ENCODE data around the gene NAA80. TPM values are rescaled to one million over a fixed set of nuclear protein-coding genes. Genes with fewer than 3 reads are reported as not detected.

The NAA80 gene
- polyA plus RNA-seq, 4 donors = 6.9 to 12.2 (median 9.2) TPM

GRCh38 chr3:50260942-50261441 is 38.2 kb downstream of the NAA80 start:
- no peak for DNase-seq (ENCODE audit: low read depth in 4 of 4, low spot score in 3 of 4)

- peak; percentile 85 to 90 (median 86) for DNase-seq (ENCODE audit: low read depth in 4 of 4, low spot score in 3 of 4)
These were observed 38.9 kb downstream of the NAA80 start for GRCh38 chr3:50260027-50260941.

DNA sequence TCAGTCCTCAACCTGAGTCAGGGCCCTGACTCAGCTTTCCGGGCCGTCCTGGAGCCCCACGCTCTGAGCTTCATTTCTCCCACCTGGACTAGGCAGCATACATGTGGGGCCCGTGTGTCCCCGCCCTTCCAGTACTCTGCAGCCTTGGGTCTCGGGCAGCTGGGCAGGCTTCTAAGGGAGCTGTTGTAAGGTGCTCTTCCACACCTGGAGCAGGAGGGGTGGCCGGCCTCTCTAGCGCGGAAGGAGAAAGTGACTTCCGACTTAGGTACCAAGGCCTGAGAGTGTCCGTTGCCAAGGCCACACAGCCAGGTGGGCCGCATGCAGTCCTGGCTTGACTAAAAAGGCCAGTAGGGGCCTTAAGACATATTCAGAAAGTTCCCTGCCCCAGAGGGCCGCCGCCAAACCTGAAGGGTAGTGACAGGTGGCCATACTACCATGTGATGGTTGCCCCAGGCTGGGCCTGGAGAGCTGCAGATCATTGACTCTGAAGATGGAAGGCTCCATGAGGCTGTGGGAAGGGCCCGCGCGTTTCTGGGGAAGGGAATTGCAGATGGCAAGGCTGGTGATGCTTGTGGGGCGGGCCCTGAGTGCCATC is 39.7 kb downstream of the NAA80 start:
- no peak for DNase-seq (ENCODE audit: low read depth in 4 of 4, low spot score in 3 of 4)

- DNase-seq (ENCODE audit: low read depth in 4 of 4, low spot score in 3 of 4) = no peak
These were observed 40.2 kb downstream of the NAA80 start for GRCh38 chr3:50258979-50259378.

DNA sequence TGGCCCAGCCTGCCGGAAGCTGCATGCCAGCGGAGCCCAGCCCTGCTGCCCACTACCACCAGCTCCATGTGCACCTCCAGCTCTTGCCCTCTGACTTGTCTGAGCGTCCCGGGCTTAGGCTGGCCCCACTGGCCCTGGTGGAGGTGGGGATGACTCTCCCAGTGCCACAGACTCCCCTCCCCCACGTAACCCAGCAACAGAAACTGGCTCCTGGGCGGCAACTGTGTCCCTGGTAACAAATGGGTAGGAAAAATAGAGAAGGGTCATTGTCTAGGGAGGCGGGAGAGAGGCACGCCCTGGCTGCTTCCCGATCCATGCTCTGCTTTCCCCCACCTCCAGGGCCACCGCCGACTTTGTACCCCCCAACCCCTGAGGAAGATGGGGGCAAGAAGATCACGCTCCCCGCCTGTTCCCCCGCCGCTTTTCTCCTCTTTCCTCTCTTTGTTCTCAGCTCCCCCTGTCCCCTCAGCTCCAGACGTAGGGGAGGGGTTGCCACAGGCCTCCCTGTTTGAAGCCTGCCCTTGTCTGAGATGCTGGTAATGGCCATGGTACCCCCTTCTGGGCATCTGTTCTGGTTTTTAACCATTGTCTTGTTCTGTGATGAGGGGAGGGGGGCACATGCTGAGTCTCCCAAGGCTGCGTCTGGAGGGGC is 41.0 kb downstream of the NAA80 start:
- no peak for DNase-seq (ENCODE audit: low read depth in 4 of 4, low spot score in 3 of 4)

GRCh38 chr3:50256978-50257890 is 42.0 kb downstream of the NAA80 start:
- DNase-seq (ENCODE audit: low read depth in 4 of 4, low spot score in 3 of 4) = no peak

DNA sequence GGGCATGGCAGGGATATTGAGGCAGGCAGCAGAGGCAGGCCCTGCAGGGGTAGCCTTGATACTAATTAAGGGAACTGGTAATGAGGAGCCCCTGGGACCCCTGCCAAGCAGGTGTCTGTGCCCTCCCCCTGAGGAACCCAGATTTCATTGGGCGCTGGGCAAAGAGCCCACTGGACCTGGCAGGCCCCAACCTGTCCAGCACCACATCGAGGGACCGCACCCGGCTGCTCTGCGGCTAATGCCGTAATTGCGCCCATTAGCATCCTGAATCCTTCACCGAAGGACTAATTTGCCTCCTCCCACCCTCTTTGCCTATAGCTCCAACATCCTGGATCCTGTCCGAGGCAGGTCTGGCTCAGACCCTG is 44.0 kb downstream of the NAA80 start:
- no peak for DNase-seq (ENCODE audit: low read depth in 4 of 4, low spot score in 3 of 4)

DNA sequence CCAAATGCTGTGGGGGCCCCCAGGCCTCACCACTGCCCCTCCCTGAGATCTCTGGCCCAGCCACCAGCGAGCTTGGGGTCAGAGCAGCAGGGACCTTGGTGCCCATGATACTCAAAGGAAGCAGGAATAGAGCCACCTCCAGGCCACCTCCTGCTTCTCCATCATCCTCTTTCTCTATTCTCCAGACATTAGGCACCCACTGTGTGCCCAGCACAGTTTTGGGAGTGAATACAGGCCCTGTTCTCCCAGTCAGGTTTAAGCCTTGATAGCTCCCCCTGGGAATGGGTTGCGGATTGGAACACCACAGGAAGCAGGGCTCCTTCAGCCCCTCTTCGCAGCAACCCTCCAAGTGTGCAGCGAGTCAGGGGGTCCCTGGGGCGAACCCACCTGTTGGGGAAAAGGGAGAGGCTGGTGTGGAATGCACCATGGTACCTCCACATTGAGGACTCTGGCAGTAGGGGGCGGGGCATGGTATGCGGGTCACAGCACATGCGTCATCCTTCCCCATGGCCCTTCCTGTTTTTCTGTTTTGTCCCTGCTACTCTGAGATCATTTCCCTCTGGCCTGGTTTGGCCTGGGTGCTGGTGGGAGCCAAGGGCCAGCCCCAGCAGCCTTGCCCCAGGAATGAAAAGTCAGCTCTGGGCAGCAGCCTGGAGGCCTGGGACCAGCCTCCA is 44.5 kb downstream of the NAA80 start:
- DNase-seq (ENCODE audit: low read depth in 4 of 4, low spot score in 3 of 4) = no peak

DNA sequence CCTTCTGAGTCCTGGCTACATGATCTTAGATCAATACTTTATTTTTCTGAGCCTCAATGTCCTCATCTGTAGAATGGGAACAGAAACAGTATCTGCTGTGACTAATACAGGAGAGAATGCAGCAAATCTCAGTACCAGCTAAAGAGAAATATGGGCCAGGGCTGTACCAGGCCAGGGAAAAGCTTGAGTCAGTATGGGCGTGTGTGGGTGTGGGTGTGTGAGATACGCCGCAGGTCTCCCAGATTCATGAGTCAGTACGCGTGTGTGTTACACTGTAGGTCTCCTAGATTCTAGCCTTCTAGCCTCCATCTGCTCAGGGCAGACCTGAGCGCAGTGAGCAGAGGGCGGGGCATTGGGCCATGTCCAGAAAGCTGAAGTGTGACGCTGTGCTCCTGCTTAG is 48.0 kb downstream of the NAA80 start:
- no peak for DNase-seq (ENCODE audit: low read depth in 4 of 4, low spot score in 3 of 4)

GRCh38 chr3:50250514-50250913 is 48.7 kb downstream of the NAA80 start:
- DNase-seq (ENCODE audit: low read depth in 4 of 4, low spot score in 3 of 4) = no peak

- no peak for DNase-seq (ENCODE audit: low read depth in 4 of 4, low spot score in 3 of 4)
These were observed 49.7 kb downstream of the NAA80 start for GRCh38 chr3:50249457-50249856.

GRCh38 chr3:50248387-50248786 is 50.8 kb downstream of the NAA80 start:
- no peak for DNase-seq (ENCODE audit: low read depth in 4 of 4, low spot score in 3 of 4)

- DNase-seq (ENCODE audit: low read depth in 4 of 4, low spot score in 3 of 4) = no peak
These were observed 52.7 kb downstream of the NAA80 start for GRCh38 chr3:50246517-50246954.

Other genes with a start within 250 kb of the NAA80 start
- gene RBM5, start 210.5 kb downstream of the NAA80 start, polyA plus RNA-seq (ENCODE audit: insufficient read length in 4 of 4) = 100 to 1,000 TPM; 225 to 397 (median 268) TPM
- gene SEMA3F, start 144.1 kb downstream of the NAA80 start, polyA plus RNA-seq (ENCODE audit: insufficient read length in 4 of 4) = 10 to 100 TPM; 67.3 to 91.6 (median 71.1) TPM
- gene GNAT1, start 107.8 kb downstream of the NAA80 start, polyA plus RNA-seq (ENCODE audit: insufficient read length in 4 of 4) = not detected
- 1 to 10 TPM; 3.2 to 7.1 (median 6.1) TPM for gene SLC38A3, start 94.1 kb downstream of the NAA80 start, polyA plus RNA-seq (ENCODE audit: insufficient read length in 4 of 4)
- 100 to 1,000 TPM; 190 to 248 (median 214) TPM for gene GNAI2, start 63.2 kb downstream of the NAA80 start, polyA plus RNA-seq (ENCODE audit: insufficient read length in 4 of 4)
- gene SEMA3B, start 30.3 kb downstream of the NAA80 start, polyA plus RNA-seq (ENCODE audit: insufficient read length in 4 of 4) = 100 to 1,000 TPM in 1 of 4 donors, 10 to 100 TPM in 3; 76.6 to 119 (median 92.0) TPM
- under 1 TPM; 0.27 to 0.72 (median 0.49) TPM for gene LSMEM2, start 20.3 kb downstream of the NAA80 start, polyA plus RNA-seq (ENCODE audit: insufficient read length in 4 of 4)
- 10 to 100 TPM; 33.8 to 53.5 (median 37.8) TPM for gene IFRD2, start 7.0 kb downstream of the NAA80 start, polyA plus RNA-seq (ENCODE audit: insufficient read length in 4 of 4)
- 1 to 10 TPM; 2.8 to 3.7 (median 2.9) TPM for gene HYAL3, start within 50 bp of the NAA80 start, polyA plus RNA-seq (ENCODE audit: insufficient read length in 4 of 4)
- gene HYAL1, start 4.2 kb upstream of the NAA80 start, polyA plus RNA-seq (ENCODE audit: insufficient read length in 4 of 4) = 1 to 10 TPM; 1.8 to 6.7 (median 5.8) TPM
- 10 to 100 TPM; 58.0 to 72.5 (median 67.3) TPM for gene HYAL2, start 23.3 kb upstream of the NAA80 start, polyA plus RNA-seq (ENCODE audit: insufficient read length in 4 of 4)
- gene TUSC2, start 28.8 kb upstream of the NAA80 start, polyA plus RNA-seq (ENCODE audit: insufficient read length in 4 of 4) = 10 to 100 TPM; 15.8 to 27.0 (median 24.3) TPM
- 10 to 100 TPM; 15.7 to 36.9 (median 21.0) TPM for gene RASSF1, start 41.4 kb upstream of the NAA80 start, polyA plus RNA-seq (ENCODE audit: insufficient read length in 4 of 4)
- 1 to 10 TPM; 3.1 to 4.1 (median 3.3) TPM for gene ZMYND10, start 46.3 kb upstream of the NAA80 start, polyA plus RNA-seq (ENCODE audit: insufficient read length in 4 of 4)
- 10 to 100 TPM; 23.9 to 35.7 (median 30.5) TPM for gene NPRL2, start 51.4 kb upstream of the NAA80 start, polyA plus RNA-seq (ENCODE audit: insufficient read length in 4 of 4)
- 10 to 100 TPM; 12.5 to 16.3 (median 13.5) TPM for gene CYB561D2, start 51.5 kb upstream of the NAA80 start, polyA plus RNA-seq (ENCODE audit: insufficient read length in 4 of 4)
- gene TMEM115, start 60.1 kb upstream of the NAA80 start, polyA plus RNA-seq (ENCODE audit: insufficient read length in 4 of 4) = 10 to 100 TPM; 32.4 to 44.0 (median 33.5) TPM
- gene CACNA2D2, start 204.2 kb upstream of the NAA80 start, polyA plus RNA-seq (ENCODE audit: insufficient read length in 4 of 4) = 10 to 100 TPM in 3 of 4 donors, 1 to 10 TPM in 1; 7.2 to 17.1 (median 15.0) TPM

All from left renal pelvis (tissue), 4 donors.